Measurements from ENCODE around the gene LTBP2. TPM values are rescaled to one million over a fixed set of nuclear protein-coding genes. Genes with fewer than 3 reads are reported as not detected.

The LTBP2 gene
- total RNA-seq, 4 donors from 2014 or later, result 81.3 to 240 (median 189) TPM

GRCh38 chr14:74551431-74552371, 60.3 kb downstream of the LTBP2 start:
- intact Hi-C loops (cut with DNase I), result no loop called here
- peak in 1 of 2 donors; percentile 58 for DNase-seq
- no peaks in the 10 kb centered on the region for H3K9me3 ChIP-seq
- peaks cover 51 to 56% of the 10 kb centered on the region in 2 donors for H3K4me1 ChIP-seq
- WGBS, 2 donors, result 49 to 55% methylated on average over 14 to 21 of the region's 21 CpGs
- TF ChIP-seq POLR2A (IDR thresholded peaks at IDR 0.05) (no peak), CTCF (IDR thresholded peaks at IDR 0.05) (no peak)
- H3K27ac ChIP-seq, result peak overlapping the region; percentile 55 to 95 (median 93)
- no peaks in the 10 kb centered on the region for H3K36me3 ChIP-seq
- no peaks in the 10 kb centered on the region for H3K27me3 ChIP-seq
- H3K4me3 ChIP-seq (replicated peaks in 1 of 3), result no peak overlapping the region

GRCh38 chr14:74551001-74551400, 61.0 kb downstream of the LTBP2 start:
- H3K9me3 ChIP-seq, result no peaks in the 10 kb centered on the region
- peaks cover 57 to 63% of the 10 kb centered on the region in 2 donors for H3K4me1 ChIP-seq
- H3K36me3 ChIP-seq, result no peaks in the 10 kb centered on the region
- WGBS, 2 donors, result 80% methylated on average over 2 to 7 of the region's 11 CpGs
- TF ChIP-seq CTCF (IDR thresholded peaks at IDR 0.05) (no peak), POLR2A (IDR thresholded peaks at IDR 0.05) (no peak)
- DNase-seq, result no peak
- no peaks in the 10 kb centered on the region for H3K27me3 ChIP-seq
- H3K4me3 ChIP-seq (replicated peaks in 1 of 3), result no peak overlapping the region
- intact Hi-C loops (cut with DNase I), result no loop called here
- H3K27ac ChIP-seq, result peak overlapping the region; percentile 55 to 95 (median 93)

- H3K27me3 ChIP-seq, result no peaks in the 10 kb centered on the region
- H3K4me3 ChIP-seq (replicated peaks in 1 of 3), result no peak overlapping the region
- peaks cover 66 to 73% of the 10 kb centered on the region in 2 donors for H3K4me1 ChIP-seq
- no peak for TF ChIP-seq POLR2A (IDR thresholded peaks at IDR 0.05)
- no peak for TF ChIP-seq CTCF (IDR thresholded peaks at IDR 0.05)
- WGBS, 2 donors, result 0% methylated on average over 1 of the region's 1 CpG; no CpG with 5 or more reads in 1 of the 2 donors
- intact Hi-C loops (cut with DNase I), result no loop called here
- no peak for DNase-seq
- H3K27ac ChIP-seq, result peak overlapping the region; percentile 86 to 95 (median 93)
- H3K36me3 ChIP-seq, result no peaks in the 10 kb centered on the region
- no peaks in the 10 kb centered on the region for H3K9me3 ChIP-seq
These were observed 62.0 kb downstream of the LTBP2 start for GRCh38 chr14:74550071-74550470.

- WGBS, 2 donors, result 33% methylated on average over 1 of the region's 1 CpG; no CpG with 5 or more reads in 1 of the 2 donors
- no peaks in the 10 kb centered on the region for H3K27me3 ChIP-seq
- H3K36me3 ChIP-seq, result no peaks in the 10 kb centered on the region
- H3K4me3 ChIP-seq (replicated peaks in 1 of 3), result no peak overlapping the region
- H3K9me3 ChIP-seq, result no peaks in the 10 kb centered on the region
- peak; percentile 66 to 76 for DNase-seq
- intact Hi-C loops (cut with DNase I), result no loop called here
- H3K4me1 ChIP-seq, result peaks cover 68 to 77% of the 10 kb centered on the region in 2 donors
- peak overlapping the region; percentile 86 to 95 (median 93) for H3K27ac ChIP-seq
- TF ChIP-seq CTCF (IDR thresholded peaks at IDR 0.05) (peak in 4 of 6 experiments; percentile 31 to 53 (median 45)), POLR2A (IDR thresholded peaks at IDR 0.05) (no peak)
These were observed 62.4 kb downstream of the LTBP2 start for GRCh38 chr14:74549588-74549987.

GRCh38 chr14:74548881-74549280, 63.2 kb downstream of the LTBP2 start:
- no peak for TF ChIP-seq CTCF (IDR thresholded peaks at IDR 0.05)
- TF ChIP-seq POLR2A (IDR thresholded peaks at IDR 0.05), result no peak
- intact Hi-C loops (cut with DNase I), result no loop called here
- Histone ChIP-seq H3K36me3 (no peaks in the 10 kb centered on the region), H3K27ac (peak overlapping the region; percentile 86 to 95 (median 93)), H3K4me3 (replicated peaks in 1 of 3) (no peak overlapping the region), H3K27me3 (no peaks in the 10 kb centered on the region), H3K9me3 (no peaks in the 10 kb centered on the region), H3K4me1 (peaks cover 68 to 78% of the 10 kb centered on the region in 2 donors)
- DNase-seq, result peak; percentile 68 to 81
- WGBS, 2 donors, result 77 to 80% methylated on average over 3 of the region's 3 CpGs

Data from thyroid gland (tissue), 4 donors.